ENCODE measurements around the gene SLC9A2. TPM values are rescaled to one million over a fixed set of nuclear protein-coding genes. Genes with fewer than 3 reads are reported as not detected.

Gene SLC9A2
- total RNA-seq, 1 donor from 2014 or later: not detected

DNA sequence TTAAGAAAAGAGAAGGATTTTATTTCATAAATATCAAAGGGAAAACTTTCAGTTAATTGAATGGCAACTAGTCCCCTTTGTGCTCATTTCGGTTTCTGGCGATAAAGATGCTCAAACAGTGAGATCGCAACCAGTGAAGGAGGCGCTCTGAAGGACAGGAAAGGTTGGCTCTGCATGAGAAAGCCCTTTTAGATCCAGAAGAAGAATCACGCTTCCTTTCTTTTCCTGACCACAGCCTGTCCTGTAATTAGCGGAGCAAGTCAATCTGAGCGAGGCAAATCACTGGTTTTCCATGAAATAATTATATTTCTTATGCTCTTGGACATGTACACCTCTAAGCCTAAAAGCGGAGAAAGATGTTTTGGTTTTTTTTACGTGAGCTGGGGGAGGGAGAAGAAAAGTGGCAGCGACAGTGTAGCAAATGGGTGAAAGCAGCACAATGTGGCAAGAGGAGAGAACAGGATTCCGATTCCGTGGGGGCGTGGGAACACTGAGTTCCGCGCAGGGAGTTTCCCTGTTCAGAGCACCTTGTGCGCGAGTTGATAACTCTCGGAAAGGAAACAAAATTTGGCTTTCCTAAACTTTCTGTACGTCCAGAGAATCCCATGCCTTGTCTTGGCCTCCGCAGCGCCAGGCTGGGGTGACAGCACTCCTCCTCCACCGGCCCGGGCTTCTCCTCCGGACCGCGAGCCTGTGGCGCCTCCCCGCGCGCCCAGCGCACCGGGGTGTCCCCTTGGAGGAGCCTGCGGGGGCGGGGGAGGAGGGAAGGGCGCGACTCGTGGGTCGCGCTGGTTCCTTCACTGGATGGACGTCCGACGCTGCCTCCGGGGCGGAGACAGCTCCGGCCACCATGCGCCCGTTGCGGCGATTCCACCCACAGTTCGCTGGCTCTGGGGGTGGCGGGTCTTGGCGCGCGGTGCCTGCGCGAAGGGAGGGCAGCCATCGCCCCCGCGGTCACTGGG is 620 bp upstream of the SLC9A2 start:
- DNase-seq (ENCODE audit: low read depth in 2 of 2): peak in 1 of 2 donors; percentile 7

DNA sequence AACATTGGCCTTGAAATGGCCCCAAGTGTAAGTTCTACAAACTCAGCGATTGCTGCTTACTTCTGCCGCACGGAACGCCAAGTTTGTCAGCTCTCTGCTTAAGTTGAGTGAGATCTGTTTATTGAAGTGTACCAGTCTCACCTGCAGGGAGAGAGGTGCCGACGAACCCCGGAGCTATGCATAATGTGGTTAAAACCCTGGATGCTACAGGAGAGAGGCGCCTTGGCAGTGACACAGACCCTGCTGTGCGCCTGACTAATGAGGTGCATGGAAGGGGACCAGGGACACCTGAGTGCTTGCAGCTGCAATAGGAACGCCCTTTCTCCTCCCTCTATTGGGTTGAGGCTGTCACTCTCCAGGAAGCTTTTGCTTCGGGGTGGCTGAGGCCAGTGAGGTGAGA is 979 bp downstream of the SLC9A2 start:
- no peak for DNase-seq (ENCODE audit: low read depth in 2 of 2)

DNA sequence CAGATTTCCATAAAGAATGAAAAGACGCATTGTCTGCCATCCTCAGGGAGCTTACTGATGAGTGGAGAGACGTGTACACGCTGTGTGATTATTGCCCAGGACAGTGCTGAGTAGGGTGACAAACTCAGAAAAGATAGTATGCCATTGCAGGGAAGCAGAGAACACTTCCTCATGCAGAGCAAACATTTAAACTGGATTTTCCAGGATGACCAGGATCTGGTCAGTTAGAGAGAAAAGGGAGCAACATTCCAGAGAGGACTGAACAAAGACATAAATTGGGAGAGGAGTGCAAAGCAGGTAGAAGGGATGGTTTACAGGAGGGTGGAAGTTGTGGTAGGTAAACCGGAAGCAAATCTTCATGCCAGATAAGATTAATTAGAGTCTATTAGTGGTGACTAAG is 2.3 kb downstream of the SLC9A2 start:
- no peak for DNase-seq (ENCODE audit: low read depth in 2 of 2)

DNA sequence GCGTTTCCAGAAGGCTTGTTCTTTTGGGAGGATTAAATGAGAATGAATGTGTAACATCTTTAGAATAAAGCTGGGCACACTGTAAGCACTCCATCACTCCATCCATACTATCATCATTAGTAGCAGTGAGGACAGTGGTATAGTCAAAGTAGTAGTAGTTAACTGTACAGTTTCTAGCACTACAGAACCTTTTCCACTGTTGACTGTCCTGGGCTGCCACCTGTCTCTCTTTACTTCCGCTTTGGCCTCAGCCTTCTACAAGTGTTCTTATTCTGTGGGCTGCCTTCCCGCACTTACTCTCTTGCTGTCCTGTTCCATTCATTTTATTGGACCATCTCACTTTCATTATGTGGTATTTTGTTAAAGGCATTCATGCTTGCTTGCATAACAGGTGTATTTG is 3.3 kb downstream of the SLC9A2 start:
- no peak for DNase-seq (ENCODE audit: low read depth in 2 of 2)

DNA sequence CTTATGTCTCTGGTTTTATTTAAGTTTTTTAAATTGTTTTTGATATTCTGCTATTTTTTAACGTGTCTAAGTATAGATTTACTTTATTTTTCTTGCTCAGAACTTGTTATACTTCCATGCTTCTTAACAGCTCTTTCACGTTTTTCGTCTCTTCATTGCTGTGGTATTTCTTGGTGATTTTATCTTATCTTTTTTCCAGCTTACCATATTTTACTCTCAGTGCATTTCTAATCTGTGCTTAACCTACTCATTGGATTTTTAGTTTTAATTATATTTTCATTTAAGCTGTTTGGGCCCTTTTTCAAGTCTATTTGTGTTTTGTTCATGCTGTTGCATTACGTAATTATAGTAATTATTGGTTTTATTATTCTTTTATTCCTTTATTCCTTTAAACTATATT is 11.1 kb downstream of the SLC9A2 start:
- DNase-seq (ENCODE audit: low read depth in 2 of 2): no peak

DNA sequence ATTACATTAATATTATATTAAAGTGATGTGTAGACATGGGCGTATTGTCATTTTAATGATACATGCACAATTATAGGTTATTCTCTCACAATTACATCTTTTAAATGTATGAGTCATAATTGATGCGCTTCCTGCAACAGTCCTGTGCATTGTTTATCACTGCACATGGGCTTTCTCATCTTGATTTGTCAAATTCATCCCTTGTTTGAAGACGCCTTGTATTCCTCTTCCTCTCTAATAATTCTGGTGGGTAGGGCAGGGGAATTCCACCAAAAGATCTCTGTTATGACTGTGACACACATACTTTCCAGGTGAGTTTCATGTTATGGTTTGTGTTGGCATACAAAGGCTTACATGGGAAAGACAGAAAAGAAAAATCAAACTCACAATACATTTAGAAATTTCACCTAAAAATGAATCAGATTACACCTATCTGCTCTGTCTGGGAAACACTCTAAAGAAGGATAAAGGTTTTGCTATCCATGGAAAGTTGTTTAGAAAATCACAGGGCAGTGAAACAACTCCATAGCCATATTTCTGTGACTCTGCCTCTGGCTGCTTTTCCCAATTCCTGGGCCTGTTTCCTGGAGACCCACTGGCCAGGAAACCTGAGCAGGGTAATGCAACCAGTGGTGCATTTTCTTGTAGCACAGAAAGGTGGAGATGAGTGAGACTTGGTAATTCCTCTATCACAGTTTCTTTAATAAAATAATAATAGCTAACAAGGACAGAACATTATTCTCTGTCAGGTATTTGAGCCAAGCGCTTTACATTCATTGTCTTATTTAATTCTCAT is 13.2 kb downstream of the SLC9A2 start:
- DNase-seq (ENCODE audit: low read depth in 2 of 2): peak in 1 of 2 donors; percentile 20

DNA sequence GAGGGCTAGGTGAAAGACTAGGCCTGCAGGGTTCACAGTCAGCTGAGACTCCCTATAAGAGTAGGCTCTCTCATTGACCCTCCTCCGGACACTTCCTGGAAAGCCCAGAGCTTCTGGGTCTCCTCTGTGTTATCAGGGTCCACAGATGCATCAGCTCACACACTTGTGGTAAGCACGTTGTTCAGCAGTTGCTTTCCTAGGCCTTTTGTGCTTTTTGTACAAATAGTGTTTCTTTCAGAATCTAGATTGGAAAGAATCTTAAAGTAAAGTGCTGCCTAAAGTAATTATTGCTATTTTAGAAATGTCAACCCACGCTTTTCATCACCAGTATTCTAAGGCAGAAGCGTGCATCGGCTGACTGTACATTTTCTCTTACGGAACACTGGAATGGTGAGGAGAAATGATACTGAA is 15.5 kb downstream of the SLC9A2 start:
- no peak for DNase-seq (ENCODE audit: low read depth in 2 of 2)

DNA sequence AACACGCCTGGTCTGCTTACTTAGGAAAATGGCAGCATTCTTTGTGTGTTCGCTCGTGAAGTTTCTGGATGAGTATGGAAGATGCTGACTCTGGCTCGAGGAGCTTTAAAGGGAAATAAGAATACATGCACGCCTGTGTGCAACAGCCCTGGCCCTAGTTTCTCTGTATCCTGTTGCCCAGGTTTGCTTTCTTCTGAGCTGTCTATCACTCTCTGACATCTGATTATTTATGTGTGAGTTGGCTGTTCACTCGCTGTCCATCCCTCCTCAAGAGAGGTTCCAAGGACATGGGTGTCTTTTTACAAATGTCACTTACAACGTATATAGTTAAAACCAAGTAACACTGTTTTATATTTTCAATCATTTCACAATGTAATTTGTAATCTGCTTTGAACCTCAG is 16.0 kb downstream of the SLC9A2 start:
- DNase-seq (ENCODE audit: low read depth in 2 of 2): no peak

DNA sequence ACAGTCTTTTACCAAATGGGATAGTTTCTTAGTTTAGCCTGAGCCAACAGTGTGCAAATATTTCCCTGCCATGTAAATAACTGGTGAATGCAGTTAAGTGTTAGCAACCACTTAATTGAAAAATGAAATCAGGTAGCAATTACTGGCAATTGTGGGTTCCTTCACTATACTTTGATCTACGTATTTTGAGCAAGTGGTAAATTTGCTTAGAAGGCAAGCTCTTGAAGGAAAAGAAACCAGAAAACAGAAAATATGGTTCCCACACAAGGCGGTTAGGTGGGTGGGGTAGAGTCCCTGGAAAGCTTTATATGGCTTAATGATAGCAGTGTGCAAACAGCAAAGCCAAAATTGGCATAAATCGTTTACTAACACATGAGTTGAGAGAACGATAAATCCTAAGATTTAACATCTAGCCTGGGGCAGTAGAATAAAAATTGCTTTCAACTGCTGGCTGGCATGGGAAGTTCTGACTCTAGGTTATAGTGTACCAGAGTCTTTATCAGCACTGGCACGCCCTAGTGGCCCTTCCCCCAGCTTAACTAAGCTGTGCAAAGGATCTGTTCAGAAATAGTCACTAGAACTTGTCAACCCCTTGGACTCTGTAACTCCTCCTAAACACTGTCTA is 17.0 kb downstream of the SLC9A2 start:
- DNase-seq (ENCODE audit: low read depth in 2 of 2): no peak

DNA sequence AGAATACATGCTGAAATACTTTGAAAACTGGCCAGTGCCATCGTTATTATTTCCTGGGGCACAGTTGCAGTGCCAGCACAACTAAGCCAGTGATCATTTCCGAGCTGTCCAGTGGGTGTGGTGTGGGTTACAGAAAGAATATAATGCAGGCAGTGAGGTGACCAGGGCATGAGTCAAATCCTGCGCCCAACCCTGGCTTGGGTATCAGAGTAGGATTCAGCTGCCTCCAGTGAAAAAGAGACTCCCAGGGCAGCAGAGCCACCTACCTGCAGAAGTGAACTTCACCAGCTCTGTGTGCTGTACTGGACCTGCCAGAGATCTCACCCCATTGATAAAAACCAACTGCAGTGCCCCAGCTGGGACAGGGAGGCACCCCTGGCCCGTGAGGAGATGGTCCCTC is 18.0 kb downstream of the SLC9A2 start:
- DNase-seq (ENCODE audit: low read depth in 2 of 2): no peak

DNA sequence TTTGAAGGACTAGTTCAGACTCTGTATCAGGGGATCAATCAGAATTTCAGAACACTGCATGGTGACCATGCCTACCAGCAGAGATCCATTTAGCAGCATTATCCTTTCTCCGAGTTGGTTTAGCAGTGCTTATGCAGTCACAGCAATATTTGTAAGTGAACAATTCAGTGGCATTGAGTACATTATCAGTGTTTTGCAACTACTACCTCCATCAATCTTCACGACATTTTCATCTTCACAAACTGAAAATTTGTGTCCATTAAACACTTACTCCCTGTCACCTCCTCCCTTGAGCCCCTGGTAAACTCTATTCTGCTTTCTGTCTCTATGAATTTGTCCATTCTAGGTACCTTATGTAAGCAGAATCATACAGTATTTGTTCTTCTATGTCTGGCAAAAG is 20.1 kb downstream of the SLC9A2 start:
- DNase-seq (ENCODE audit: low read depth in 2 of 2): no peak

DNA sequence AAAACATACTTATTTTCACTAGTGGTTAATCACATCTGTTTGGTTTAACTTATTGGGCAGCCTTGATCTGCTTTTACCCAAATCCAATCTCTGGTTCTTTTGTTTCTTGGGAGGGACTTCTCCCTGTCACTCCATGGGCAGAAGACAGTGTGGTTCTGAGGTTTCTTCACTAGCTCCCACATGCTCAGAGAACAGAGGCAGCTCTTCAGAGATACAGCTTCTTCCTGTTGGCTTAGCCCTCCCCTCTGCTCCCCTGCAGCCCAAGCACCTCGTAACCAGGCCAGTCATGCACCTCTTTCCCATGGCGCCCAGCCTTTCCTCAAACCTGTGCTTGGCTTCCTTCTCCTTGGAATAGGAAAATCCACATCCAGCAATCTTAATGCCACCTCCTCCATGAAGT is 32.8 kb downstream of the SLC9A2 start:
- DNase-seq (ENCODE audit: low read depth in 2 of 2): no peak

DNA sequence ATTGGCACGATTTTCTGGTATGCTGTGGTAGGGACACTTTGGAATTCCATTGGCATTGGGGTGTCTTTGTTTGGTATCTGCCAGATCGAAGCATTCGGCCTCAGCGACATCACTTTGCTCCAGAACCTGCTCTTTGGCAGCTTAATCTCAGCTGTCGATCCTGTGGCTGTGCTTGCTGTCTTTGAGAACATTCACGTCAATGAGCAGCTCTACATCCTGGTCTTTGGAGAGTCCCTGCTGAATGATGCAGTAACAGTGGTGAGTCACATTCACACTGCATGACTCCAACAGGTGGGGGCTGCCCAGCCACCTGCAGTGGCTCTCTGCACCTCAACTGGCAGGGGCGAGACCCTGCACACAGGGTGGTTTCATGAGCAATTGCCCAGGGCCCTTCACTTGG is 38.4 kb downstream of the SLC9A2 start:
- no peak for DNase-seq (ENCODE audit: low read depth in 2 of 2)

DNA sequence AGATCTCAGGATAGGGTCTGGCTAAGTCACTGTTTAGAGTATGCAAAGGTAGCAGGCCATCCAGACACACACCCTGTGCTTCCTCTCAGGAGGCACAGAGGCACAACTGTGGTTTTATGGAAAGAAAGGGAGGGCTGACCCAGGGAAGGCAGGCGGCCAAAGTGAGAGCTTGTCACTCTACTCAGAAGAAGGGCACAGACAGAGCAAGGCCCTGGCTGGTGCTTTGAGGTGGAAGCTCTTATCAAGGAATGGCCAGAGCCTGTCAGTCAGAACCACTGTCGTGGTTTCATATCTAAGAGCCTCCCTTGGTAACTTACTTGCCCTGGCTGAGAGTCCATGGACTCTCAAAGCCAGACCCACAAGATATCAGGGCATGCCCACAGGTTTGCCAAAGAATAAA is 40.7 kb downstream of the SLC9A2 start:
- DNase-seq (ENCODE audit: low read depth in 2 of 2): no peak

DNA sequence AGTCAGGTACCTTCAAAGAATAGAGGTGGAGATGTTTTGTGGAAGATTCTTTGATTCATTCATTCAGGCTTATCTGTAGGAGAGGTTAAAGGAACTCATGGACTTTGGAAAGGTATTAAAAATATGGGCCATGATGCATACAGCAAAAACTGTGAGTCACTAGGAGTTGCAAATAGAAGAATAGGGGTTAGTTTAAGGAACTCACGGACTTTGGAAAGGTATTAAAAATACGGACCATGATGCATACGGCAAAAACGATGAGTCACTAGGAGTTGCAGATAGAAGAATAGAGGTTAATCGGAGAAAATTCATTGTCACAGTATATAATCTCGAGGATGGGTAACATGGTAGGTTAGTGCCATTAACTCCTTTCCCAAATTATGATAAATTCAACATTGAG is 41.2 kb downstream of the SLC9A2 start:
- no peak for DNase-seq (ENCODE audit: low read depth in 2 of 2)

DNA sequence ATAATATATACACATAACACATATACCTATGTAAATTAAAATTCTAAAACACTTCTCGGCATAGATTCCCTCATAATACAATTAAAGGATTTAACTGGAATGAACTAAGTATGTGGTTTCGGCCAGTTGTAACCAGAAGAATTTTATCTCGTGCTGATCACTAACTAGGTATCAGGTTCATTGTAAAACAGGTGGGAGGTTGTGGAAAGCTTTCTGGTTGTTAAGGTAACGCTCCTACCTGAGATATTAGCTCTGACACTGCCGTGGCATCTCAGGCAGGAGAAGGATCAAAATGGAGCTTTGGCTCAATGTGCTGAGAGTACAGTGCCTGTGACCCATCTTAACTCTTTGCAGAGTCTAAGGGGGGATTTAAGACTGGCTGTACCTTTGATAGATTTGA is 42.5 kb downstream of the SLC9A2 start:
- DNase-seq (ENCODE audit: low read depth in 2 of 2): no peak

DNA sequence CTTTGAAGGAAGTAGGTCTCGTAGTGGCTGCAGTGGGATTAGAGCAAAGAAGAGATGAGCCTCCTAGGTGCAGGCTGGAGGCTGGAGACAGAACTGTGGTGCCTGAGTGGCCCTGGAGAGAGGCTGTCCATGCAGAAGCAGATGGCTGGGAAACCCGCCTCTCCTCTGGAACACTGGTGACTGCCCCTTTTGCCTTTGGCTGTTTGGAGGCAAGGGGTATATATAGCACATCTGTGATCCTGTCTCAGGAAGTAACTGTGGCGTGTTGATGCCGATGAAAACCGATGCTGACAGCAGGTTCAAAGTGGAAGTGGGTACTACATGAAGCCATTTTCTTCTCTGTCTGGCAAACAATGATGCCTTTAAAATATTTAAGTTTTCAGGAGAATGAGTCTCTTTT is 43.5 kb downstream of the SLC9A2 start:
- DNase-seq (ENCODE audit: low read depth in 2 of 2): no peak

DNA sequence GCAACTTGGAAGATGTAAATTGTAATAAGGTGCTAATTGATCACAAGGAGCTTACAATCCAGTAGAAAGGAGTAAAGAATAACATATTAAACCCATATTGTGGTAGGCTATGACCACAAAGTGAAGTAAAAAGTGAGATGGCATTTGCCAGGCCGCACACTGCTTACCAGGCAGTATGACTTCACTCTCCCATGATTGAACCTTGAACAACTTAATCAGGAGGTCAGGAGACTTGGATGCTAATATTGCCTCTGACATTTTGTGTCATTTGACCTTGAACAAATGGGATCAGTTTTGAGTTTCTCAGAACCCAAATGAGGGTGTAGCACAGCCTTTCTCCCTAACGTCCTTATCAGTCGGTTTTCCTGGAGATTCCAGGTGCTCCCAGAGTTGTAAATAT is 44.0 kb downstream of the SLC9A2 start:
- no peak for DNase-seq (ENCODE audit: low read depth in 2 of 2)

DNA sequence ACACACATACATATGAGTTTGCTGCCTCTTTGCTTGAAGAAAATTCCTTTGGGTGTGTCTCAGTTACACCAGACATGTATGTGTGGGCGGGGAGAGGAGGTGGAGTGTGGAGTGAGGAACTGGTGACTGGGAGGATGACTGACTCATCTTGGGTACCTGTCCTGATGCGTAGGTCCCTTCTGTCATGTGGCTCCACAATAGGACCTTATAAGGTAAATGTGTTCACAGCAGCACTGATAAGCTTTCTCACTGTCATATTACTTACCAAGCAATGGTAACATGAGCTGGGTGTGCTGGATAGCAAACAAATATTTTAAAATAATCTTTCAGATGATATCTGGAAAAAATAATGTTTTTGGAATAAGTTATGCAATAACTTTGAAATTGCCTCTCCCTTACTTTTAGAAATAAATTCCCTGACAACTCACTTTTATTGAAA is 45.1 kb downstream of the SLC9A2 start:
- DNase-seq (ENCODE audit: low read depth in 2 of 2): no peak

DNA sequence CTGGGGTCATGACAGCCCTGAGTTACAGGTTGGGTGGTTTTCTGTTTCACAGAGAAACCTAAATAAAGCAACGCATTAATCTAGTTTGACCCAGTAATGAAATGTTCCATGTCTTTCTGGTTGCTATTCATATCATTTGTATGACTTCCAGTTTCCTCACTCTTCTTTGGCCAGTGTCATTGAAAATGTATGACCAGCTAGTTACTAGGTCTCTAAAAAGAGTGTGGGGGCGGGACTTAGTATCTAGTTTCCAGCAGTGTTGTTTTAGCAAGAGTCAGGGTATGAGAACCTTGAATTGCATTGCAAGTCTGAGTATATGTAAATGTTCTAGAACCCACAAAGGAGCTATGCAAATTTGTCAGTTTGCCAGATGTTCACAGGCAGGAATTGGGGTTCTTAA is 47.7 kb downstream of the SLC9A2 start:
- no peak for DNase-seq (ENCODE audit: low read depth in 2 of 2)

DNA sequence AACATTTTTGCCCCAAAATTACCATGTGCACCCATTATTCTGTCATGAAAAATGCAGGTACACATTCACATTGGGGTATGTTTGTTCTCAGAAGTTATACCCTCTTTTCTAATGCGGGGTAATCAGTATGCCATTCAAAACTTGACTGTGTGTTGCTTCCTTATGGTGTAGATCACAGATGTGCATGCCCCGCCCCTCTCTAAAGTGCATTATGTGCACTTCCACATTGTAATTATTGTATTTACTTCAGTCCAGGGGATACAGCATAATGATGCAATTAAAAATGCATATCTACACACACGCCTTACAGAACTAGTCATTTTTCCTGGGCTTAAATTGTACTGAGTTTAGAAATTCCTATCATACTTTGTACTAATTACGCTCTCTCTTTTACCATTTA is 48.8 kb downstream of the SLC9A2 start:
- no peak for DNase-seq (ENCODE audit: low read depth in 2 of 2)

DNA sequence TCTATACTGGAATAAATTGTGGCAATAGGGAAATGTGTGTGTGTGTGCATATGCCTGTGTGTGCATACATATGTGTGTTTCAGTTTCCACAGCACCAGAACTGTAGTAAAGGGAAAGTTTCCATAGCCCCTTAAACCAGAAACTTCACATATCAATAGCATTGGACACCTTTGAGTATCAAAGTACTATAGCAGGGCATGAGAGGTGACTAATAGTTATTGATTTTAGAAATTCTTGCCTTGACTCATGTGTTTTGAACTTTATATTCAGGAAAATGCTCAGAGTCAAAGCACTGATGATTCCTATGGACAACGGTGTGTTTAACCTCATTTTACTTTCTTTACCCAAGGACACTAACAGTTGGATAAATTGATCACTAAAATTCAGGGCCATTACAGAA is 50.0 kb downstream of the SLC9A2 start:
- DNase-seq (ENCODE audit: low read depth in 2 of 2): no peak

Measured in dermis microvascular lymphatic vessel endothelial cell (primary cell).